Activated CD4-positive, alpha-beta memory T cell treated with anti-CD3 and anti-CD28 coated beads, Interleukin-2, amount 10 ng/mL, durations not matched to agents 7 days and 5 days (primary cell): ENCODE results near the gene FBXO40. TPM values are rescaled to one million over a fixed set of nuclear protein-coding genes. Genes with fewer than 3 reads are reported as not detected.

Experiments
- CTCF ChIA-PET: fragments of 350-600 bp; sonication (Branson Sonifier 250); formaldehyde crosslinking; loops from one replicate; lab custom pipeline; 2021; ENCODE audit warnings: antibody characterized with exemption, inconsistent platforms; lab: Charles Lee
- POLR2A ChIA-PET: fragments of 350-600 bp; sonication (Branson Sonifier 250); formaldehyde crosslinking; loops from one replicate; lab custom pipeline; 2021; ENCODE audit warnings: antibody characterized with exemption; lab: Charles Lee
- DNase-seq: peaks from one replicate; pipeline ENCODE4 v3.0.0-alpha.2; 2020
- H3K27ac Mint-ChIP-seq: one replicate; pipeline ENCODE4 v1.8.0; 2021; ENCODE audit warnings: mild to moderate bottlenecking, mixed read lengths
- H3K27me3 Mint-ChIP-seq: one replicate; pipeline ENCODE4 v1.8.0; 2021; ENCODE audit warnings: mixed read lengths
- H3K36me3 Mint-ChIP-seq: one replicate; pipeline ENCODE4 v1.8.0; 2021; ENCODE audit warnings: low read depth, mixed read lengths
- H3K4me1 Mint-ChIP-seq: one replicate; pipeline ENCODE4 v1.8.0; 2021; ENCODE audit warnings: mixed read lengths
- H3K4me3 Mint-ChIP-seq: one replicate; pipeline ENCODE4 v1.8.0; 2021; ENCODE audit warnings: mild to moderate bottlenecking, mixed read lengths
- H3K9me3 Mint-ChIP-seq: one replicate; pipeline ENCODE4 v1.8.0; 2021; ENCODE audit warnings: mixed read lengths
- total RNA-seq, 2 experiments: library from RNA; stranded (reverse); gene quantifications; one replicate each; pipeline ENCODE4 v1.2.3, GENCODE V29; 2021

The FBXO40 gene
- total RNA-seq, 2 experiments from 2014 or later = not detected

DNA sequence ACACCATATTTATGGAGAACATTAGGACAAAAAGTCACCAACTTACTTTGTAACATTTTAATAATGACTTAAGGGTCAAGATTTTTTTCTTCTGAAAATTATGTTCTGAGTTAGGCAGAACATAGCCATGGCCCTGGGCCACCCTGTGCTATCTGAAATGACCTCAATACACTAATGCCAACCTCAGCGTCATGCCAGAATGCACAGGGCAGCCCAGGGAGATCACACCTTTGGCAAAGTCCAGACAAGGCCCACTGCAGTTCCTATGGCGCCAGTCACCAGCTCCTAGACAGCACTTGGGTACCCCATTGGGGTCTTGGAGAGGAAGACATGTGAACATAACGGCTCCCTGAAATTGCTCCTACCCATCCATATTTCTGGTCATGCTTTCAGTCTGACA, 34.4 kb downstream of the FBXO40 start:
- ChIA-PET CTCF (no interaction called here), POLR2A (interaction anchor here (1.1 kb wide), 1 partner anchor 17 kb away, joined by 4 read pairs; no protein-coding TSS in a partner anchor)
- H3K9me3 Mint-ChIP-seq = no peaks in the 10 kb centered on the region
- peaks cover 2% of the 10 kb centered on the region for H3K27me3 Mint-ChIP-seq
- no peaks in the 10 kb centered on the region for H3K4me1 Mint-ChIP-seq
- DNase-seq = no peak
- peaks cover 40% of the 10 kb centered on the region for H3K36me3 Mint-ChIP-seq
- no peak overlapping the region for H3K27ac Mint-ChIP-seq
- H3K4me3 Mint-ChIP-seq = no peak overlapping the region

DNA sequence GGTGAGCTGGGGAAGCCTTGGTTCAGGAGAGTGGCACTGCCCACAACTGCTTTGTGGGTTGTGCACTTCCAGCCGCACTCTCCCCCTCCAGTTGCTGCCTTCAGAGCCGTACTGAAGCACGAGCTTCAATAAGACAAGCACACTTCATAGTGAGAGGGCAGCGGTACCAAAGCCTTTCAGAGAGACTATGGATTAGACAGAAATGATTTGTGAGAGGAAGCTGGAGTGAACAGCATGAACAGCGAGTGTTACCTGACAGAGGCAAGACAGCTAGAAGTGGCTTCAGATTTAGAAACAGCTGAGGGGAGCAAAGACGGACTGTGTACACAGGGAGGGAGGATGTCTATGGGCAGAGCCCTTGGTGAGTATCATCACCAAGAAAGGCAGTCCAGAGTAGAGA, 36.4 kb downstream of the FBXO40 start:
- Mint-ChIP-seq H3K36me3 (peaks cover 58% of the 10 kb centered on the region), H3K27me3 (no peaks in the 10 kb centered on the region), H3K9me3 (no peaks in the 10 kb centered on the region), H3K4me3 (no peak overlapping the region), H3K4me1 (no peaks in the 10 kb centered on the region), H3K27ac (no peak overlapping the region)
- DNase-seq = no peak
- ChIA-PET POLR2A (interaction anchor here (1.4 kb wide), 1 partner anchor 85 kb away, joined by 4 read pairs; no protein-coding TSS in a partner anchor), CTCF (no interaction called here)

DNA sequence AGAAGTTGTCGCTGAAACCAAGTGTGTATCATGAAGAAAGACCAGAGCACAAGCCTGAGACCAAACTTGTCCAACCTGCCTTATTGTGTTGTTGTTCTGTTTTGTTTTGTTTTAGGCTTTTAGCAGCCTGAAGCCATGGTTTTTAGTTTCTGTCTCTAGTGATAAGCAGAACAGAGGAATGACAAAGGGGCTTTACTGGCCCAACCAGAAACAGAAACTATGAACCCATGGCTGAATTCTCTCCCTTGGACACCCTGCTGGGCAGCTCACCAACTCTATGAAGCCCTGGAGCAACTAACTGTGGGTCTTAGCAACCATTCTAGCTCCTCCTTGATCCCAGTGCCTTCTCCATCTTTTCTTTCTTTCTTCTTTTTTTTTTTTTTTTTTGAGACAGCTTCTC, 37.2 kb downstream of the FBXO40 start:
- peaks cover 65% of the 10 kb centered on the region for H3K36me3 Mint-ChIP-seq
- H3K9me3 Mint-ChIP-seq = no peaks in the 10 kb centered on the region
- no peak for DNase-seq
- H3K27ac Mint-ChIP-seq = no peak overlapping the region
- H3K4me1 Mint-ChIP-seq = no peaks in the 10 kb centered on the region
- H3K4me3 Mint-ChIP-seq = no peak overlapping the region
- ChIA-PET CTCF (interaction anchor here (0.7 kb wide), 1 partner anchor 82 kb away, joined by 3 read pairs; no protein-coding TSS in a partner anchor), POLR2A (no interaction called here)
- no peaks in the 10 kb centered on the region for H3K27me3 Mint-ChIP-seq

DNA sequence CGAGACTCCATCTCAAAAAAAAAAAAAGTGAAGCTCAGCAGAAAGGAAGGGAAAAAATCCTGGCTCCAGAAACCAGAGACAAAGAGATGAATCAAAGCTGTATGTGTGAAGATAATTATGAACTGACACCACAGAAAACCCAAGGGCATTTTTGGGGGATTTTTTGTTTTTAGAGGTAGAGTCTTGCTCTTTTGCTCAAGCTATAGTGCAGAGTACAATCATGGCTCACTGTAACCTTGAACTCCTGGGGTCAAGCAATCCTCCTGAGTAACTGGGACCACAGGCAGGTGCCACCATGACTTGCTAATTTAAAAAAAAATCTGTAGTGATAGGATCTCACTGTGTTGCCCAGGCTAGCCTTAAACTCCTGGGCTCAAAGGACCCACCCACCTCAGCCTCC, 44.7 kb downstream of the FBXO40 start:
- peaks cover 4% of the 10 kb centered on the region for H3K4me1 Mint-ChIP-seq
- H3K9me3 Mint-ChIP-seq = no peaks in the 10 kb centered on the region
- no peak overlapping the region for H3K27ac Mint-ChIP-seq
- ChIA-PET POLR2A (no interaction called here), CTCF (no interaction called here)
- no peaks in the 10 kb centered on the region for H3K27me3 Mint-ChIP-seq
- DNase-seq = no peak
- H3K4me3 Mint-ChIP-seq = no peak overlapping the region
- peaks cover 90% of the 10 kb centered on the region for H3K36me3 Mint-ChIP-seq

DNA sequence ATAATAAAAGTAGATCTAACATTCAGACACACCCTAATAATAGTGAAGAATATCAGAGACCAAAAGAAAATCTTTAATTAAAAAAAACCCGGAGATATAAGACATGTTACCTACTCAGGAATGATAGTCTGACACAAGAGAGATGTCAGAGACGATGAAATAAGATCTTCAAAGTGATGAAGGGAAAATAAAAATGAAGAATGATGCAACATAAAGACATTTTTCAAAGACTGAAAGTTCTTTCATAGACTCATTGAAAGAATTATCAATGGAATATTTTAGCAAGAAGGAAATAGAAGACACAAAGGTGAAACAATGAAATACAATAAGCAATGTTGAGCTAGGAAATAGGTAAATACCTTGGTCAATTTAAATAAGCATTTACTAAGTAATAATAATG, 47.9 kb downstream of the FBXO40 start:
- DNase-seq = no peak
- Mint-ChIP-seq H3K9me3 (no peaks in the 10 kb centered on the region), H3K4me1 (peaks cover 4% of the 10 kb centered on the region), H3K4me3 (no peak overlapping the region), H3K27me3 (no peaks in the 10 kb centered on the region), H3K36me3 (peaks cover 87% of the 10 kb centered on the region), H3K27ac (no peak overlapping the region)
- POLR2A ChIA-PET = no interaction called here
- CTCF ChIA-PET = no interaction called here

DNA sequence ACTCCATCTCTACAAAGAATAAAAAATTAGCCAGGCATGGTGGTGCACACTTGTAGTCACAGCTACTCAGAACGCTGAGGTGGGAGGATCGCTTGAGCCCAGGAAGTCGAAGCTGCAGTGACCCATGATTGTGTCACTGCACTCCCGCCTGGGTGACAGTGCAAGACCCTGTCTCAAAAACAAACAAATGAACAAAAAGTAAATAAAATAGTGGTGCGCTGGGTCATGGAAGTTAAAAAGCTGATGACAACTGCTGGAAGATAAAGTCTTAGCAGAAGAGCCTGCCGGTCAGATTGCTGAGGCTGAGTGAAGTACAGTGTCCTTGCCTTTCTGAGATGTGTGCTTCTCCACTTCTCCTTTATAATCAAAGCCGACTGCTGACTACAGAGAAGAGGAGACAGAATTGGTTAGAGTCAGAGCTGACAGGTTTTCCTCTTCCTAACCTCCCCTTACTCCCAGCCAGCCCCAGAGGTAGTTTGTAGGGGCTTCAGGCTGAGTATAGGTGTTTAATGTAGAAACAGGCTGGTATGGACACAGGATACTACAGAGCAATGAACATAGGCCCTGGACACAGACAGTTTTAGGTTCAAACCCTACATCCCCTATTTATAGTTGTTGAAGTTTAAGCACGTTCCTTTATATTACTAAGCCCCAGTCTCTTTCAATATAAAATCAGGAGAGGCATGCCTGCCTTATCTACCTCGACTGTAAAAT, 49.6 kb downstream of the FBXO40 start:
- no peaks in the 10 kb centered on the region for H3K9me3 Mint-ChIP-seq
- H3K4me1 Mint-ChIP-seq = peaks cover 4% of the 10 kb centered on the region
- no peak for DNase-seq
- no peak overlapping the region for H3K4me3 Mint-ChIP-seq
- peaks cover 79% of the 10 kb centered on the region for H3K36me3 Mint-ChIP-seq
- ChIA-PET CTCF (no interaction called here), POLR2A (no interaction called here)
- no peaks in the 10 kb centered on the region for H3K27me3 Mint-ChIP-seq
- H3K27ac Mint-ChIP-seq = no peak overlapping the region

DNA sequence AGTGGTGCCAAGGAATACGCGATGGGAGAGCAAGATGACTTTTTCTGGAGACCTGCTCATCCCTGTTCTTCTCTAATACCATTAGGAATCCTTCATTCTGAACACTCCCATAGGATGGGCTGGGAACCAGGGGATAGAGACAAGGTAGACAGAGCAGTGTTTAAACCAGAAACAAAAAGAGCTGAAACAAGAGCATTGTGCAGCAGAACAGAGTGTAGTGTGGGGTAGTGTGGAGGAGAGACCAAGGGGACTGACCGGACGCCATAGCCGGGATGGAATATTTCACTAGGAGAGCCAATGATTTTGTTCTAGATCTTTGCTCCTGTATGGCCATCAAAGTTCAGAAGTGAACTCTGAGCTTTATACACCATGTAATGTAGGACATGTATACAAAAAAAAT, 51.9 kb downstream of the FBXO40 start:
- Mint-ChIP-seq H3K4me1 (peaks cover 15% of the 10 kb centered on the region), H3K27ac (no peak overlapping the region), H3K9me3 (no peaks in the 10 kb centered on the region), H3K27me3 (no peaks in the 10 kb centered on the region), H3K36me3 (peaks cover 74% of the 10 kb centered on the region), H3K4me3 (no peak overlapping the region)
- no peak for DNase-seq
- ChIA-PET POLR2A (no interaction called here), CTCF (no interaction called here)

DNA sequence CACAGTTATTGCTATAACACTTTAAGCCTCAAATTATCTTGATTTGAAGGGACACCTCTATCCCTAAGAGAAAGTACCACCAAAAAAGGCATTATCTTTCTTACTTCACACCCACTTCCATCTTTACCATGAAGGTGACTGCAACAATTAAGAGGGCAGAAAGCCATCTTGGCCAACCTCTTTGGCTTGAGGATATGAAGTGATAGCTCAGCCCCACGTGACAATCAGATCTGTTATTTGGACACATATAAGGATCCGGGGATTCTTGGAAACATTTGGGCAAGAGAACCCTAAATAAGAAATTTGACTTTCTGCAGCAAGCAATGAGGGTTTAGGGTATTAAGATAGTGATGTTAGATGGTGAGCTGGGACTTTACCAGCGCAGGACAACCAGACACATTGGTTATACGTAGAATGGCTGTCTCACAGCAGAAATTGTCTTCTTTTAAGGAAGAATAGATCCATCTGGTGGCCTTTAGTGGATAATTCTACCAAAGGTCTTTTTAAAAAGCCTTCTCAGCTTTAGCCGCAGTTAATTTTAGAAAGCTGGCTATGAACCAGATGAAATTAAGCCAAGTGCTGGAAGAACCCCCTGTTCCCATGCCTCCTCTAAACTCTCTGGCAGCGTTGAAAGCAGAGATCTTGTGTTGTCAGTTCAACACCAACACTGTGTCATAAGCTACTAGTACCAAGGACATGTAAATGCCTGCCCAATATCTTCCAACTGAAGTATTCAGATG, 55.2 kb downstream of the FBXO40 start:
- POLR2A ChIA-PET = interaction anchor here (1.0 to 4.0 kb wide), 2 partner anchors 12 to 103 kb away, joined by 3 to 18 read pairs; partner anchors contain the start of genes HCLS1 and POLQ
- no peaks in the 10 kb centered on the region for H3K27me3 Mint-ChIP-seq
- H3K4me1 Mint-ChIP-seq = peaks cover 35% of the 10 kb centered on the region
- H3K27ac Mint-ChIP-seq = no peak overlapping the region
- H3K36me3 Mint-ChIP-seq = peaks cover 74% of the 10 kb centered on the region
- no peak overlapping the region for H3K4me3 Mint-ChIP-seq
- no peaks in the 10 kb centered on the region for H3K9me3 Mint-ChIP-seq
- DNase-seq = no peak
- CTCF ChIA-PET = no interaction called here

DNA sequence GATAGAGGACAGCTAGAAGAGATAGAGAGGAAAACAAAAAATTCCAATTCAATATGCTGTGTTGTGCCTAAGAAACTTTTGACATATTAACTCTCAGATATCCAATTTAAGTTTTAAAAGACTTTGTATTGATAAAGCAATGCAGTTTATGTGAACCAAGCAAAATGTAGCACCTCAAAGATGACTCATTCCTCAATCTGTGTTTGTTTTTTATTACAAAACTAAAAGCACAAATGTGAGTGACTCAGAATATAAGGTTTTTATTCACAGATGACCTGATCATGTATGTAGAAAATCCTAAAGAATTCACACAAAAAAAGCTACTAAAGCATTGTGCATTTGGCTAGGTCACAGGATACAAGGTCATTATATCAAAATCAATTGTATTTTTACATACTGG, 56.5 kb downstream of the FBXO40 start:
- peaks cover 48% of the 10 kb centered on the region for H3K4me1 Mint-ChIP-seq
- ChIA-PET POLR2A (interaction anchor here (4.0 kb wide), 1 partner anchor 11 kb away, joined by 18 read pairs; the partner anchor contains the start of gene HCLS1), CTCF (no interaction called here)
- no peak for DNase-seq
- no peak overlapping the region for H3K4me3 Mint-ChIP-seq
- H3K9me3 Mint-ChIP-seq = no peaks in the 10 kb centered on the region
- peaks cover 72% of the 10 kb centered on the region for H3K36me3 Mint-ChIP-seq
- H3K27me3 Mint-ChIP-seq = no peaks in the 10 kb centered on the region
- H3K27ac Mint-ChIP-seq = peak overlapping the region; percentile 31

DNA sequence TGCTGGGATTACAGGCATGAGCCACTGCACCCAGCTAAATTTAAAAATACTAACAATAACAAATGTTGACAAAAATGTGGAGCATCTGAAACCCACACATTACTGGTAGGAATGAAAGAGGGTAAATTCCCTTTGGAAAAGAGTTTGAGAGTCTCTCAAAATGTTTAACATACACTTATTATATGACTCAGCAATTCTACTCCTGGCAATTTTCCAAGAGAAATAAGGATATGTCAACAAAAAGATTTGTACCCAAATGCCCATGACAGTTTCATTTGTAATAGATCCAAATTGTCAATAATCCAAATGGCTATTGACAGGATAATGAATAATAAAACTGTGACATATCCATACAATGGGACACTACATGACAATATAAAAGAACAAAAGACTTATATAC, 58.5 kb downstream of the FBXO40 start:
- no peaks in the 10 kb centered on the region for H3K27me3 Mint-ChIP-seq
- ChIA-PET CTCF (no interaction called here), POLR2A (interaction anchor here (4.0 kb wide), 1 partner anchor 9 kb away, joined by 18 read pairs; the partner anchor contains the start of gene HCLS1)
- no peaks in the 10 kb centered on the region for H3K9me3 Mint-ChIP-seq
- no peak overlapping the region for H3K27ac Mint-ChIP-seq
- H3K4me1 Mint-ChIP-seq = peaks cover 64% of the 10 kb centered on the region
- H3K36me3 Mint-ChIP-seq = peaks cover 75% of the 10 kb centered on the region
- DNase-seq = no peak
- H3K4me3 Mint-ChIP-seq = no peak overlapping the region

DNA sequence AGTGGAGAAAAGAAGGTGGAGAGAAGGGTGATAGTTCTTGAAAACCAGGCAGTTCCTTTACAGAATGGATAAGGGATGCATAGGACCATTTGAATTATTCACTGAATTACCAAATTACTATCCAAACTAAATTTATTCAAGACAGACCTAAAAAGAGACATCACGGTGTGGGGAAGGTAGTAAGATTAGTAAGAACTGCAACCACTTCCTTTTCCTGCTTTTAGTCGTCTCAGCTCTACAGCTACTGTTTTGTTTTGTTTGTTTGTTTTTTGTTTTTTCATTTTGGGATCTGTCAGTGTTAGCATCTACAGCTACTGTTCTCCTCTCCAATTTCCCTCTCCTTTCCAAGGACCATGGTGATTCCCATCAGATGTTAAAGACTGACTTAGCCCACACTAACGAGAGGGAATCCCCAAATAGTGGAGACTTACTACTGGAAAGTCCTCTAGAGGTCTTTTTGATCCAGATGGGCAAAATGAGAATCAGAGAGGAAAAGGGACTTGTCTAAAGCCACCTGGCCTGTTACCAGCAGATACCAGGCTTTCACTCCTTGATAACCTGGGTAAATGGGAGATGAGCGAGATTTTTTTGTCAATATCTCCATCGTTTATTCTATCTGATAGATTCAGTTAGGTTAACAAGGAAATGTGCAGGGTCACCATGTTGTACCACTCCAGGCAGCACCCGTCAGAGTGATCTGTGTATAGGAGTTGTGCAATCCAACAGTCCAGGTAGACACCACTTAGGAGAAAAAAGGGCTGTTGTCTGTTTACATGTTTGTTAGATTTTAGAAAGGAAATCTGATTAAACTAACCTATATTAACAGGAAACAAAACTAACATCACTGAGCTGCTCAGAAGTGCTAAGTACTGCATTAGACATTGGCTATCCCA, 61.6 kb downstream of the FBXO40 start:
- no peaks in the 10 kb centered on the region for H3K27me3 Mint-ChIP-seq
- ChIA-PET CTCF (no interaction called here), POLR2A (interaction anchor here (0.6 to 1.3 kb wide), 7 partner anchors 11 to 912 kb away, joined by 3 to 4 read pairs (median 3); partner anchors contain the start of genes GOLGB1, GTF2E1 and RABL3)
- H3K9me3 Mint-ChIP-seq = no peaks in the 10 kb centered on the region
- peaks cover 83% of the 10 kb centered on the region for H3K36me3 Mint-ChIP-seq
- peak overlapping the region; percentile 58 for H3K4me3 Mint-ChIP-seq
- peak overlapping the region; percentile 91 for H3K27ac Mint-ChIP-seq
- no peak for DNase-seq
- peaks cover 85% of the 10 kb centered on the region for H3K4me1 Mint-ChIP-seq

DNA sequence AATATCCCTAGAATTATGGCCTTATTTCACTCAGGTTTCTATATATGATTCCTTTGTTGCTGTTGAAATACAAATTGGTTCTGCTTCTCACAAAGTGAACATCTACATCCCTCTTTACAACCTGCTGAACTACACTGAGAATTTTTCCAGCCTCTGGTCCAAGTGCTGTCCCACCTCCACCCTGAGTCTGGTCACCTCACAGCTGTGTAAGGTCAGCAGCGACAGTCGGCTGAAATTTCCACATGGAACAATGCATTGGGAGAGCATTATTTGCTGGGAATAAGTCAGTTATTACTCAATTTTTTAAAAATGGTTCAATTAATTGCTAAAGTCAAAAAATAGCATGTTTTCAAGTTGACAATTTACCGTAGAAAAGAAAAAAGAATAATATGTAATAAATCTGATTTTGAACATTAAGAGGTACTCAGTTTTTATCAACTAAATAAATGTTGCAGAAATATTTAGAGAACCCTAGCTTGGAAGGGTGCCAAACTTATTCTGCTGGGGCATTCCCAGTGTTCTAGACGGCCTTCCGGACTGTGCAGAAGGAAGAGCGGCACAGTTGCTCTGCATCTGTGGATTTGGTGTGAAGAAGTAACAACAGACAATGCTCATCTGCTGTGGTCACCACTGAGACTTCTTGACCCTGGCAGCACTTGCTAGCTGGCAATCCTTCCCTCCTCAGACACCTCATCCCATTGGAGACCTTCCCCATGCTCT, 65.7 kb downstream of the FBXO40 start:
- no peak for DNase-seq
- Mint-ChIP-seq H3K9me3 (no peaks in the 10 kb centered on the region), H3K27me3 (no peaks in the 10 kb centered on the region), H3K36me3 (peaks cover 78% of the 10 kb centered on the region), H3K4me3 (peak overlapping the region; percentile 88), H3K4me1 (peaks cover 68% of the 10 kb centered on the region), H3K27ac (peak overlapping the region; percentile 96)
- POLR2A ChIA-PET = interaction anchor here (1.0 to 4.0 kb wide), 4 partner anchors 32 to 176 kb away, joined by 3 to 45 read pairs (median 24); partner anchors contain the start of genes EAF2, GOLGB1 and IQCB1
- CTCF ChIA-PET = no interaction called here
